Naive thymus-derived CD4-positive, alpha-beta T cell (primary cell): ENCODE results near the gene HBA2. TPM values are rescaled to one million over a fixed set of nuclear protein-coding genes. Genes with fewer than 3 reads are reported as not detected.
"Not testable (repeated sequence)": the region's sequence is repeated elsewhere in the genome, so short reads cannot be mapped to it uniquely, and the experiment has no call there.

Experiments used
- ATAC-seq: fragments of 150-1000 bp; cut with Tn5 transposase; 2 replicates; pipeline ENCODE4 v1.10.0; 2021; ENCODE audit warnings: mild to moderate bottlenecking, moderate library complexity
- CTCF ChIA-PET: fragments of 350-600 bp; sonication (Branson Sonifier 250); formaldehyde crosslinking; loops from one replicate; lab custom pipeline; 2021; ENCODE audit warnings: antibody characterized with exemption; lab: Charles Lee
- POLR2A ChIA-PET: fragments of 350-600 bp; sonication (Branson Sonifier 250); formaldehyde crosslinking; loops from one replicate; lab custom pipeline; 2021; ENCODE audit warnings: antibody characterized with exemption, inconsistent platforms; lab: Charles Lee
- DNase-seq, 9 donors: peaks; one replicate each; pipeline versions ENCODE4 v3.0.0 to v3.0.0-alpha.2; 2020 to 2022; ENCODE audit warnings: mixed read lengths in 1 of 9
- H3K27ac ChIP-seq: one replicate; pipeline ENCODE4 v1.7.0; 2013; ENCODE audit warnings: mild to moderate bottlenecking, low read depth, low read length, moderate library complexity
- H3K27me3 ChIP-seq, 2 donors: one replicate each; pipeline ENCODE4 v1.7.0; 2013; ENCODE audit warnings: low read length in 2 of 2, mild to moderate bottlenecking in 2 of 2, moderate library complexity in 2 of 2; ENCODE audit not compliant: control insufficient read depth in 2 of 2, insufficient read depth in 2 of 2
- H3K36me3 ChIP-seq, 3 experiments: 1 replicate in 2 of 3; 2 replicates in 1 of 3; pipeline ENCODE4 v1.7.0; 2013; ENCODE audit warnings: low read length in 3 of 3, mild to moderate bottlenecking in 3 of 3, moderate library complexity in 1 of 3; ENCODE audit not compliant: insufficient read depth in 3 of 3, control insufficient read depth in 2 of 3
- H3K4me1 ChIP-seq, 2 donors: one replicate each; pipeline ENCODE4 v1.7.0; 2013; ENCODE audit warnings: low read length in 2 of 2, mild to moderate bottlenecking in 2 of 2, moderate library complexity in 1 of 2; ENCODE audit not compliant: control insufficient read depth in 2 of 2, insufficient read depth in 2 of 2
- H3K4me3 ChIP-seq: 2 replicates; pipeline ENCODE4 v1.7.0; 2013; ENCODE audit warnings: mild to moderate bottlenecking, low read length
- H3K9me3 ChIP-seq, 3 experiments: 1 replicate in 2 of 3; 2 replicates in 1 of 3; pipeline ENCODE4 v1.7.0; 2013; ENCODE audit warnings: low read length in 3 of 3; ENCODE audit not compliant: control insufficient read depth in 2 of 3
- H3K27ac Mint-ChIP-seq, 9 donors: one replicate each; pipeline ENCODE4 v1.8.0; 2020 to 2022; ENCODE audit warnings: mixed read lengths in 9 of 9, mild to moderate bottlenecking in 8 of 9, moderate library complexity in 5 of 9, inconsistent platforms in 2 of 9
- H3K27me3 Mint-ChIP-seq, 5 donors: one replicate each; pipeline ENCODE4 v1.8.0; 2021 to 2022; ENCODE audit warnings: mixed read lengths in 5 of 5, mild to moderate bottlenecking in 1 of 5
- H3K36me3 Mint-ChIP-seq, 5 donors: one replicate each; pipeline ENCODE4 v1.8.0; 2020 to 2022; ENCODE audit warnings: mixed read lengths in 5 of 5, mild to moderate bottlenecking in 3 of 5, inconsistent platforms in 1 of 5
- H3K4me1 Mint-ChIP-seq, 7 donors: one replicate each; pipeline ENCODE4 v1.8.0; 2020 to 2022; ENCODE audit warnings: mixed read lengths in 7 of 7, mild to moderate bottlenecking in 3 of 7, inconsistent platforms in 1 of 7
- H3K4me3 Mint-ChIP-seq, 10 donors: one replicate each; pipeline ENCODE4 v1.8.0; 2020 to 2022; ENCODE audit warnings: mild to moderate bottlenecking in 10 of 10, mixed read lengths in 10 of 10, moderate library complexity in 6 of 10, inconsistent platforms in 2 of 10
- H3K9me3 Mint-ChIP-seq, 11 donors: one replicate each; pipeline ENCODE4 v1.8.0; 2020 to 2022; ENCODE audit warnings: mixed read lengths in 11 of 11, mild to moderate bottlenecking in 4 of 11, inconsistent platforms in 1 of 11, moderate library complexity in 1 of 11
- intact Hi-C, 2 donors: fragments of 100-400 bp; cut with micrococcal nuclease; formaldehyde crosslinking; loops; one replicate each; pipeline ENCODE4 v1.15.1; 2023
- polyA plus RNA-seq, 2 donors: library from polyadenylated mRNA; unstranded; fragments of 300-500 nt; fragmentation: Illumina TruSeq; gene quantifications; one replicate each; pipeline ENCODE4 v1.2.3, GENCODE V29; 2021
- total RNA-seq, 6 experiments: library from RNA in 5 of 6; stranded (reverse) in 5 of 6; gene quantifications; 1 replicate in 5 of 6; 2 replicates in 1 of 6; pipeline ENCODE4 v1.2.3 and lab custom pipeline; 2021 to 2026

HBA2 gene
- total and polyA plus RNA-seq, 7 experiments from 2014 or later = 0.63 to 10.4 (median 0.91) TPM; not detected in 3

GRCh38 chr16:163139-163538 is 9.5 kb upstream of the HBA2 start:
- H3K27me3 ChIP-seq = peaks cover 0 to 20% of the 10 kb centered on the region in 2 donors
- H3K36me3 ChIP-seq, H3K27ac Mint-ChIP-seq, H3K9me3 ChIP-seq, H3K4me3 ChIP-seq, H3K27ac ChIP-seq, intact Hi-C loops, POLR2A ChIA-PET, H3K36me3 Mint-ChIP-seq, ATAC-seq, DNase-seq, CTCF ChIA-PET, H3K4me1 ChIP-seq, H3K9me3 Mint-ChIP-seq: not testable (repeated sequence)
- H3K4me1 Mint-ChIP-seq = peaks cover 3 to 13% (median 8%) of the 10 kb centered on the region in 7 donors
- H3K27me3 Mint-ChIP-seq = peaks cover 22 to 49% (median 32%) of the 10 kb centered on the region in 5 donors
- H3K4me3 Mint-ChIP-seq = peak overlapping the region in 1 of 10 donors; percentile 30

- Mint-ChIP-seq H3K27me3 (peaks cover 25 to 51% (median 38%) of the 10 kb centered on the region in 5 donors), H3K4me1 (peaks cover 3 to 13% (median 8%) of the 10 kb centered on the region in 7 donors)
- H3K9me3 ChIP-seq, intact Hi-C loops, H3K36me3 Mint-ChIP-seq, ATAC-seq, H3K4me1 ChIP-seq, H3K9me3 Mint-ChIP-seq, H3K36me3 ChIP-seq, H3K27ac Mint-ChIP-seq, H3K4me3 ChIP-seq, H3K4me3 Mint-ChIP-seq, POLR2A ChIA-PET, H3K27ac ChIP-seq, DNase-seq, CTCF ChIA-PET: not testable (repeated sequence)
- peaks cover 0 to 20% of the 10 kb centered on the region in 2 donors for H3K27me3 ChIP-seq
These were observed 9.0 kb upstream of the HBA2 start for GRCh38 chr16:163696-164095.

DNA sequence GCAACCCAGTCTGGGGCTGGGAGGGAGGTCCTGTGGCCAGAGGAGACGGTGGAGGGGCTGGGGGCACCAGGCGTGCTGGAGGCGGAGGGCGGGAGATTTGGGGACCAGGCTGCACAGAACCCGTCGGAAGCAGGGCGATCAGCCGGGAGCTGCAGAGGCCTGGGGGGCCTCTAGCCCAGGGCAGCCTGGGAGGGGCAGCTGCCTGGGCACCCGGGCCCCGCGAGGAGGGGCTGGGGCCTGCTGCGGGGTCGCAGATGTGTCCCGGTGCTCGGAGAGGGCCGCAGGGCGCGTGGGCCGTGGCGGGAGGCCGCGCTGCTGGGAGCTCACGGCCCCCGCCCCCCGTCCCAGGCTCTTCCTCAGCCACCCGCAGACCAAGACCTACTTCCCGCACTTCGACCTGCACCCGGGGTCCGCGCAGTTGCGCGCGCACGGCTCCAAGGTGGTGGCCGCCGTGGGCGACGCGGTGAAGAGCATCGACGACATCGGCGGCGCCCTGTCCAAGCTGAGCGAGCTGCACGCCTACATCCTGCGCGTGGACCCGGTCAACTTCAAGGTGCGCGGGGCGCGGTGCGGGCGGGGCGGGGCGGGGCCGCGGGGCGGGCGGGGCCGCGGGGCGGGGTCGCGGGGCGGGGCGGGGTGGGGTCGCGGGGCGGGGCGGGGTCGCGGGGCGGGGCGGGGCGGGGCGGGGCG is 8.4 kb upstream of the HBA2 start:
- H3K27me3 ChIP-seq = peaks cover 0 to 20% of the 10 kb centered on the region in 2 donors
- H3K9me3 Mint-ChIP-seq, H3K9me3 ChIP-seq, H3K36me3 ChIP-seq, DNase-seq, POLR2A ChIA-PET, CTCF ChIA-PET, H3K4me3 ChIP-seq, H3K4me1 ChIP-seq, intact Hi-C loops, H3K36me3 Mint-ChIP-seq, H3K4me3 Mint-ChIP-seq, H3K27ac Mint-ChIP-seq, H3K27ac ChIP-seq: not testable (repeated sequence)
- H3K4me1 Mint-ChIP-seq = peaks cover 3 to 13% (median 6%) of the 10 kb centered on the region in 7 donors
- H3K27me3 Mint-ChIP-seq = peaks cover 27 to 54% (median 38%) of the 10 kb centered on the region in 5 donors
- ATAC-seq = peak; percentile 23

- Mint-ChIP-seq H3K9me3 (peaks cover 0 to 1% (median 0%) of the 10 kb centered on the region in 11 donors), H3K27ac (no peak overlapping the region)
These were observed 7.7 kb upstream of the HBA2 start for GRCh38 chr16:164827-165538.

GRCh38 chr16:165539-166374 is 6.9 kb upstream of the HBA2 start, which contains the start of gene HBM:
Gene HBM, plus strand, starts transcription at chr16:165978. Its CDS starts 20 bp downstream, at chr16:165998.
- Mint-ChIP-seq H3K4me3 (peak within 1 kb of the TSS; percentile 36 to 78 (median 57)), H3K4me1 (peaks cover 4 to 15% (median 6%) of the 10 kb centered on the region in 7 donors), H3K36me3 (peaks cover 0 to 4% (median 0%) of the 10 kb centered on the region in 5 donors), H3K27ac (no peak within 1 kb of the TSS), H3K27me3 (peaks cover 30 to 62% (median 41%) of the 10 kb centered on the region in 5 donors), H3K9me3 (peaks cover 0 to 1% (median 0%) of the 10 kb centered on the region in 11 donors)
- intact Hi-C loops = no loop called here
- Histone ChIP-seq H3K27me3 (peaks cover 0 to 20% of the 10 kb centered on the region in 2 donors), H3K9me3 (no peaks in the 10 kb centered on the region), H3K36me3 (no peaks in the 10 kb centered on the region), H3K27ac (no peak within 1 kb of the TSS), H3K4me3 (no peak within 1 kb of the TSS), H3K4me1 (peaks cover 4 to 8% of the 10 kb centered on the region in 2 donors)
- ATAC-seq = peak; percentile 21
- DNase-seq = no peak
- CTCF ChIA-PET = no interaction called here
- POLR2A ChIA-PET = interaction anchor here (1.3 kb wide), 1 partner anchor 10 kb away, joined by 3 read pairs; no protein-coding TSS in a partner anchor

More at GRCh38 chr16:164827-165538, 7.7 kb upstream of the HBA2 start:
- Histone ChIP-seq H3K36me3 (no peaks in the 10 kb centered on the region), H3K4me1 (peaks cover 4 to 8% of the 10 kb centered on the region in 2 donors), H3K9me3 (no peaks in the 10 kb centered on the region), H3K4me3 (no peak overlapping the region), H3K27me3 (peaks cover 0 to 20% of the 10 kb centered on the region in 2 donors), H3K27ac (no peak overlapping the region)
- Mint-ChIP-seq H3K4me1 (peaks cover 3 to 13% (median 6%) of the 10 kb centered on the region in 7 donors), H3K27me3 (peaks cover 23 to 56% (median 34%) of the 10 kb centered on the region in 5 donors), H3K36me3 (peaks cover 0 to 4% (median 0%) of the 10 kb centered on the region in 5 donors), H3K4me3 (peak overlapping the region in 9 of 10 donors; percentile 5 to 78 (median 57))
- POLR2A ChIA-PET = interaction anchor here (1.3 kb wide), 1 partner anchor 9 kb away, joined by 3 read pairs; no protein-coding TSS in a partner anchor
- ATAC-seq (peak; percentile 39), DNase-seq (no peak)
- intact Hi-C loops = no loop called here
- CTCF ChIA-PET = no interaction called here
